ENCODE results near the gene FNDC3B.

DNA sequence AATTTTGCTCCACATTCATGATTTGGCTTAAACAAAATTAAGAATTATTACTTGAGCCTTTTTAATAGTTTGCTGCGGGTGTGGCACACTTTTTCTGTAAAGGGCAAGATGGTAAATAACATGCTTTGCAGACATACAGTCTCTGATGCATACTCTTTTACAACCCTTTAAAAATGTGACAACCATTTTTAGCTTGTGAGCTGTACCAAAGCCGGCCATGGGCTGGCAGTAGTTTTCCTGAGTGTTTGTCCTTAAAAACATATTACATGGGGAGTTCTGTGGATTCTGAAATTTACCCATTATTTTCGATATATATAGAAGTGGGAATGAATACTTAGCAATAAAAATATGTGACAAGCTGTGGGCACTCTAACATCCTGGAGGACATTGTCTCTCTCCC lies 163.4 kb downstream of the FNDC3B start:
- no peak for TF ChIP-seq POLR2AphosphoS5 (IDR thresholded peaks at IDR 0.05)
- TF ChIP-seq, protein P1, sequence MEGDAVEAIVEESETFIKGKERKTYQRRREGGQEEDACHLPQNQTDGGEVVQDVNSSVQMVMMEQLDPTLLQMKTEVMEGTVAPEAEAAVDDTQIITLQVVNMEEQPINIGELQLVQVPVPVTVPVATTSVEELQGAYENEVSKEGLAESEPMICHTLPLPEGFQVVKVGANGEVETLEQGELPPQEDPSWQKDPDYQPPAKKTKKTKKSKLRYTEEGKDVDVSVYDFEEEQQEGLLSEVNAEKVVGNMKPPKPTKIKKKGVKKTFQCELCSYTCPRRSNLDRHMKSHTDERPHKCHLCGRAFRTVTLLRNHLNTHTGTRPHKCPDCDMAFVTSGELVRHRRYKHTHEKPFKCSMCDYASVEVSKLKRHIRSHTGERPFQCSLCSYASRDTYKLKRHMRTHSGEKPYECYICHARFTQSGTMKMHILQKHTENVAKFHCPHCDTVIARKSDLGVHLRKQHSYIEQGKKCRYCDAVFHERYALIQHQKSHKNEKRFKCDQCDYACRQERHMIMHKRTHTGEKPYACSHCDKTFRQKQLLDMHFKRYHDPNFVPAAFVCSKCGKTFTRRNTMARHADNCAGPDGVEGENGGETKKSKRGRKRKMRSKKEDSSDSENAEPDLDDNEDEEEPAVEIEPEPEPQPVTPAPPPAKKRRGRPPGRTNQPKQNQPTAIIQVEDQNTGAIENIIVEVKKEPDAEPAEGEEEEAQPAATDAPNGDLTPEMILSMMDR (IDR thresholded peaks at IDR 0.05) = peak in 1 of 3 experiments; percentile 7

All from esophagus muscularis mucosa (tissue), 3 donors.